GM21447 (cell line): ENCODE results near the gene PDLIM3.
"Not testable (repeated sequence)": the region's sequence is repeated elsewhere in the genome, so short reads cannot be mapped to it uniquely, and the experiment has no call there.

Experiments
- ATAC-seq: cut with Tn5 transposase; IDR thresholded peaks from one replicate; pipeline ENCODE4 v1.9.1; 2021; ENCODE audit not compliant: unreplicated experiment

Gene PDLIM3

GRCh38 chr4:185554365-185555126 lies 19.2 kb upstream of the PDLIM3 start:
- ATAC-seq: no peak

DNA sequence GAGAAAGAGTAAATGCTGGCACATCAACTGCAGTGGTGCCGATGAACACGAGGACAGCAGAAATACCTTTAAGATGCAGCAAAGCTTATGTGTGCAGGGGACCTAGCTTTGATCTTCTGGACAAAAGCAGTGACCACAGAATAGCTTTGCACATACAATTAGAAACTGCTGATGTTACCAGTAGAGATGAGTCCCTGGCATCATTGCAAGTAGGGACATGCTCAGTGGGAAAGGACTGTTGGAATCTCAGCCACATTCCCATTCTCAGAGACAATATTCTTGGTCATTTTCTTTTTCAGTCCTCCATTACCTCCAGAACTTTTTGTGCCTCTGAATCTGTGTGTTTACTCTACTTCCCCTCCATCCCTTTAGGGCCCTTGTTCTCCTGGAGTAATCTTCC lies 16.9 kb upstream of the PDLIM3 start:
- no peak for ATAC-seq

GRCh38 chr4:185550933-185551332 lies 15.6 kb upstream of the PDLIM3 start:
- ATAC-seq: no peak

DNA sequence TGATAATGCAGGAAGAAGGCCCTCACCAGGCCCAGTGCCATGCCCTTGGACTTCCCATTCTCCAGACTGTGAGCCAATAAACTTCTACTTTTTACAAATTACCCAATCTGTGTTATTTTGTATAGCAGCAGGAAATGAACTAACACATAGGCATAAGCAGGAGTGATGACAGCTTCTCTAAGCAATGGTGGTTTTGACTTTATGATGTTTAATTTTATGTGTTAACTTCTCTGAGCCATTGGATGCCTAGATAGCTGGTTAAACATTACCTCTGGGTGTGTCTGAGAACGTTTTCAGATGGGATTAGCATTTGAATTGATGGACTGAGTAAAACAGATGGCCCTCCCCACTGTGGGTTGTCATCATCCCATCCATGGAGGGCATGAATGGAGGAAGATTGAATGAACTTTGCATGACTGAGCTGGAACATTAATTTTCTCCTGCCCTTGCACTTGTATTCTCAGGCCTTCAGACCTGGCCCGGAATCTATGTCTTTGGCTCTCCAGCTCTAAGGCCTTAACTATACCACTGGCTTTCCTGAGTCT lies 13.9 kb upstream of the PDLIM3 start:
- no peak for ATAC-seq

- no peak for ATAC-seq
These were observed 13.3 kb upstream of the PDLIM3 start for GRCh38 chr4:185548587-185548986.

DNA sequence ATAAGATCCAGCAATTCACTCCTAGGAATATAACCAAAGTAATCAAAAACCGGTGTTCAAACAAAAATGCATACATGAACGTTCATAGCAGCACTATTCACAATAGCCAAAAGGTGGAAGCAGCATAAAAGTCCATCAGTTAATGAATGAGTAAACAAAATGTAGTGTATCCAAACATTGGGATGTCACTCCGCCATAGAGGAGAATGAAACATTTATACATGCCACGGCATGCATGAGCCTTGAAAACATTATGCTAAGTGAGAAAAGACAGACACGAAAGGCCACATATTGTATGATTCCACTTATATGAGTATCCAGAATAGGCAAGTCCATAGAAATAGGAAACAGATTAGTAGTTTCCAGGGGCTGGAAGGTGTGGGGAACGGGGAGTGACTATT lies 11.0 kb upstream of the PDLIM3 start:
- no peak for ATAC-seq

DNA sequence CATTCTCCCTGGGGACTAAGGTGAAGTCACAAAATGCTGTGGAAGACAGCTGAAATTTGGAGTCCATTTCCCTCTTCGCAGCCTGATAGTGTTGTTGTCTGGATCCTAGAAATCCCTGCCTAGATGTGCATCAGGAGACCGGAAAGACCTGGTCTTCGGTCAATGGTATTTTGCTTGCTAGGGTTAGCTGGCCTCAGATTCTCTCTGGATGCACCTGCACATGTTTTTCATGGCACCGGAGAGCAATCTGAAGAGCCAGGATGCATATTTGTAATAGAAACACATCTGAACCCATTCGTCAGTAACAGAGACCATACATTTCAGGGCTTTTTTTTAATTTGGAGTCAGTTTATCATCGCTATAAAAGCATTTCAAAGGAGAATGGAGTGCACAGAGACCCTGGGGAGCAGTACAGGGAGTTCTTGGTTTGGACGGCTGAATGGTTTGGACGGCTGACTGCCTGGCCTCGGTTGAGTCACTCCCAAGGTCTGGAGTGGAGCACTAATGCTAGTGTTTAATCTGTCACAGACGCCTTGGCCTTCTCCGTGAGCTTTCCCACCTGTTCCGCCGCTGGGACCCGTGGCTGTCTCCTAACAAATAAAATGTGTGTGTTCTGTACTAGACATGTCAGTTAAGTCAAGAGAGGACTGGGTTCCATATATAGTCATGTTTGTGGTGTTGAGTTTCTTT lies 7.5 kb upstream of the PDLIM3 start:
- ATAC-seq: no peak

DNA sequence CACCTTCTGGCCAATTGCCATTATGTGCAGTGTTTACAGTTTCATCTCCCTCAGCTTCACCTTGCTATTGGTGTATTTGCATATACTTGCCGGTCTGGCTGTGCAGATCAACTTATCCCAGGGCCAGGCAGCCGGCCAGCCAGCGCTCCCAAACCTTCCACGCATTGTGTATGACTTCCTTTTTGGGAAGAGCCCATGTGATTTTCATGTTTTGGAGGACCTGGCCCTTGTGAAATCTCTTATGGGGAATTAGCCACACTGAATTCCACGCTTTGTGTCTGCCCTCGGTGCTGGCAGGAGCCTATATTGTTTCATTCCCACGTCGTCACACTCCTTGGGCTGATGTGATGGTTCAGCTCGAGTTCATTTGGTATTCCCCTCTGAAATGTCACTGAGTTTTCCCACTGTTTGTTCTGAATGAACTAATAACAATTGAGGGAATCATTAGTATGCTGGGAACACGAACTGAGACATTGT lies 6.0 kb upstream of the PDLIM3 start:
- no peak for ATAC-seq

DNA sequence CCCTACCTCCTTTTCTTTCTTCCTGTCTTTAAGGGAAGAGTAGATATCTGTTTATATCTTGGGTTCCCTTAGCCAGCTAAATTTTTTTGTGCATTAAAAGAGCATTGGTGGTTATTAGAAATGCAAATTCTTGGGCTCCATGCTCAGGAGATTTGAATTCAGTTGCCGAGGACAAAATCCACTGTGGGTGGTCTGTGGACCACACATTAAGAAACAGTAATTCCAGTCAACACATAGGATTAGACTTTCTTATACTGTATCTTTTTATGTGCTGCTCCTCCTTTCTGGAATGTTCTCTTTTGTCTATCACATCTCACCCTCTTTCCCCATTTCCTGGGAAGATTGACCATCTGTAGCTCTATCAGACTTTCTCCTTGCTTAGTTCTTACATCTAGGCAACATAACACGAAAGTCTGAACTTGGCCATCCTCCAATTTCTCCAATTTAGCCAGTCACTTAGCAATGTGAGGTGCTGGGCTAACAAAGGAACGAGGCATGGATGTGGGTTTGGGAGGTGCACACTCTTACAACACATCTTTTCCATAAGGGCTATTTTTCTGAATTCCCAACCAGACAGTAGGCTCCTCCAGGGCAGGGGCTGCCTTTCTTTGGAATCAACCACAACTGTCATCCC lies 5.3 kb upstream of the PDLIM3 start:
- no peak for ATAC-seq

DNA sequence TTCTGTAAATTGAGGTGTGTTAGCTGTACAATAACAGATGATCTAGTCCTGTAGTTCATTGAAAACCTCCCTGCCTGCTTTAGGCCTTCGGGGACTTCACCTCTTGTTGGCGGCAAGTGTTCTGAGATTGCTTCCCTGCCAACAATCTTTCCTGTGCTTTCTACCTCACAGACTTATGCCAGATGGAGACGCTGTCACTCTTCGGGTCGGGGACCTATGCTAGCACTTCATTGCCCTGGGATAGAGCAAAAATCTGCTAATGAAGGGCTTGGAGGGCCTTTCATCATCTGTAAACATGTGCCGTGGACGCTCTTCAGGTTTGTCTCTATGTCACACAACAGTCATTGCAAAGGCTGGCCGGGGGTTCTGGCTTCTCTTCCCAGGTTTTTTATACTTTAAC lies 4.7 kb upstream of the PDLIM3 start:
- ATAC-seq: no peak

- no peak for ATAC-seq
These were observed 3.5 kb upstream of the PDLIM3 start for GRCh38 chr4:185538806-185539205.

DNA sequence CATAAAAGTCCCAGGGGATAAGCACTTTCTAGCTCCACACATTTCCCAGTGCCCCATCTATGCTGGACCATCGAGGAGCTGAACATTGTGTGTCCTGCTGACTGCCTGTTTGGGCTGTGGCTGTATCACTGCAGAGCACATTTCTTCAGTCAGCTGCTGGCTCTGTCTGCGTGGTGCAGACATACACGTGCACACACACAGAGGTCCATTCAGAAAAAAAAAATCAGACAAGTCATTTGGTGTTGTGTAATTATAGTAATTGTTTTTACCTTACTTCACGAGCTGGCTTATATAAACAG lies 1.1 kb upstream of the PDLIM3 start:
- ATAC-seq: no peak

DNA sequence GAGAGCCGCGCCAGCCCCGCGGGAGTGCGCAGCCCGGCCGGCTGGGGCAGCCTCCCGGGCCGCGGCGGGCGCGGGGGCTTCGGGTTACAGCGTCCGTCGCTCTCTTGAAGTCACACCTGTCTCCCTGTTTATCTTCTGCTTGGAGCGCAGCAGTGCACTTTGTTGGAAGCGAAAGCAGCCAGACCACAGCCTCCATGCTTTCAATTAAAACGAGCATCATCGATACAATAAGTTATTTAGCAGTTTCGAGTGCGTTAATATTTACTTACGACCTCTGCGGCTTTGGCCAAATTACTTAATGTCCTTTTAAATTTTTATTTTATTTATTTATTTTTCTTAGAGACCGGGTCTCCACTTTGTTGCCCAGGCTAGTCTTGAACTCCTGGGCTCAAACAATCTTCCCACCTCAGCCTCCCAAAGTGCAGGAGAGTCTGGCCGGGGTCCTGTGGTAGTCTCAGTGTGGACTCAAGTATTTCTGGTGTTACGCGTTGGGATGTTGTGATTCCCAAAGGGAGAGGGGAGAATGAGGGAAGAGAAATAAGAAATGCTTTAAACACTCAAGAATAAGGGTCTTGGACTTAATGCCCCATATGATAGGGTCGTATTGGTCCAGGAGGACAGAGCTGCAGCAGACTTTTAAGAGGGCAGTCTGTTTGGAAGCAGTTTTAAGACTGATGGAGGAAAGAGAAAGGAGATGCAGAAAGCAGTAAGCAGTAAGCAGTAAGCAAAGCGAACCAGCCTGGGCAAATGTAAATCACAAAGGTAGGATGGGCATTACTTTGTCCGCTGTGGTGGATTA lies 504 bp upstream of the PDLIM3 start:
- ATAC-seq: no peak

DNA sequence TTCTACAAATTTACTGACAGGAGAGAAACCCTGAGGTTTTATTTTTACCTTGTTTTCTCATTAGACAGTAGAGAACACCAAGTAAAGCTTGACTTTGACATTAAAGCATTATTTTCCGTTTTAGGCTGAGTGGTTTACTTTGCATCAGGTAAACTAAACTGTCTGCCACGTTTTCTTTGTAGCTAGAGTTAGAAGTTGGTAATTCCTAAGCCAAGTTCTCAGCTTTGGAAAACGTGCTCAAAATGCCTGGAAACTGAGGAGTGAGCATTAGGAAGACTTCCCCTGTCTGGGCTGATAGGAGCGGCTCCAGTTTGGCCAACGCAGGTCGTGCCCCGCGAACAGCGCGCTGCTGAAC lies 819 bp downstream of the PDLIM3 start:
- no peak for ATAC-seq

- ATAC-seq: no peak
These were observed 2.4 kb downstream of the PDLIM3 start for GRCh38 chr4:185532795-185533324.

DNA sequence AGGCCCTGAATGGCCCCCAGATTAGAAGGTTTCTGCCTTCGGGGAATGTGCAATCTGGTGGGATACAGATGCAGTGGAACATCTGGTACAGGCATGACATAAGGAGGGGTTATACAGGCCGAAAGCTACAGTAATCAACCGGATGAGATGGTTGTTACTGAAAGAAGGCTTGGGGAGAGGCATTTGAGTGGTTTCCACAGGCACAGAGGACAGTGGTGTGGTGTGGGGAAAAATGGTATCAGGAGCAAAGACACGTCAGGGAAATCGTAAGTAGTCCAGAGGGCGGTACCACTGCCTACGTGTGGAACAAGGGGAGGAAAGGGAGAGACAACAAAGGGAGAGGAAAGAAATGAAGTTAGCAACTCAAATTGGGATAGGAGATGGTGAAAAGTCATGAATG lies 3.0 kb downstream of the PDLIM3 start:
- no peak for ATAC-seq

DNA sequence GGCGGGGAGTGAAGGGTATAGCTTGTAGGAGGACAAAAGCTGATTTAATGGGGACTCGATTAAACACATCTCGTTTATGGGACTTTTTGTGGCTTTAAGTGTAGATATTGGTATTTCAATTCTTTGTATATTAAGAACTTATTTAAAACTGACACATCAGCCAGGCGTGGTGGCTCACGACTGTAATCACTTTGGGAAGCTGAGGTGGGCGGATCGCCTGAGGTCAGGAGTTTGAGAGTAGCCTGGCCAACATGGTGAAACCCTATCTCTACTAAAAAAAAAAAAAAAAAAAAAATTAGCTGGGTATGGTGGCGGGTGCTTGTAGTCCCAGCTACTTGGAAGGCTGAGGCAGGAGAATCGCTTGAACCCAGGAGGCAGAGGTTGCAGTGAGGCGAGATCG lies 3.7 kb downstream of the PDLIM3 start:
- not testable (repeated sequence) for ATAC-seq

DNA sequence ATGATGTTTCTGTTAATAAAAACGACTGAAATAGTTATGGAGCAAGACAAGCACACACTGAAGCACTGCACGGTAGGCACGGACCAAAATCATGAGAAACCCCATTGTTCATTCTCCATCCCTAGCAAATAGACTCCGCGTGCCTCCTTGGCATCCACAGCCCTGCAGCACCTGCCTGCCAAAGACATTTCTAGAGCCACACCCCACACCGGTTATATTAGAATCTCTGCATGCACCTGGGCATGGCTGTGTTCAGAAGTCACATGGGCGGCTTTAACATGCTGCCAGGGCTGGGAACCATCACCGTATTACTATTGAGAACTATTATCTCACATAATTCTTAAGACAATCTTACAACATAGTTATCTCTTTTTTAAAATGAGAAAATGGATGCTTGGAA lies 5.9 kb downstream of the PDLIM3 start:
- ATAC-seq: no peak

DNA sequence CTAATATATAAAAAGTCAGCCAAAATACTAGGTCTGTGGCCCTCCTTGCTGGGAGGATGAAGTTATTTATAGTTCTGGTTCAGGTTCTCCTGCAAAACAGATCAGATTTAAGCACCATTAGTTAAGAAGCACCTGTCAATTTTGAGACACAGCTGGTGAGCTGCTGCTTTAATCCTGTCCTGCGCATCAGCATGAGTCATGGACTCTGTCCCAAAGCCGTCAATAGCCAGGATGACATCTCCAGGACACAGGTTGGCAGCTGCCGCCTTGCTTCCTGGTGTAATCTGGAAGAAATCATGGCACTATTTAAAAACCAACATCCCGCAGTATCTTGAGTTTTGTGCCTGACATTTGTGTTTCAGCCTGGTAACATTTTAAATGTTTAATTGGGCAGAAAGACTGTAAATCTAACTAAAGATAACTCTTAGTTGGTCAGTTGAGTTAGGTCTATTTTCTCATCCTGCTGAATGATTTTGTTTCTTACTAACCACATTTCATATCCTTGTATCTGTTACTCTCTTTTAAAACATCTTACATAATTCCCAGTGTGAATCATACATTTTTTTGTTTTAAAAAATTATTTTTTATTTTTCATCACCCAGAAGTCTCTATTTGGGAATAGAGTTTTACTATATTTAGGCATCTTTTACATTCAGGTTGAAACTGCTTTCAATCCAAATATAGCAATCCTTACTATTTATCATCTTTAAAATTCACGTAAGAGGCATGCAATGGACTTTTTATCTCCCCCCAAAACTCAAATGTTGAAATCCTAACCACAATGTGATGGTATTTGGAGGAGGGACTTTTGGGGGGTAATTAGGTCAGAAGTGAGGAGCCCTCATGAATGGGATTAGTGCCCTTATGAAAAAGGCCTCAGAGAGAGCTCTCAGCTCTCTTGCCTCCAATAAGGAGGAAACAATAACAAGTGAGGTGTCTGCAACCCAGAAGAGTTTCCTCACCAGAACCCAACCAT lies 10.1 kb downstream of the PDLIM3 start:
- no peak for ATAC-seq

- no peak for ATAC-seq
These were observed 11.4 kb downstream of the PDLIM3 start for GRCh38 chr4:185523862-185524261.
